Parathyroid adenoma (tissue), 2 donors: ENCODE measurements around the gene PFDN5.

Experiments
- H2AFZ ChIP-seq: fragments of 300-600 bp; sonication (generic); one replicate; pipeline ENCODE4 v1.7.0; 2017; ENCODE audit warnings: antibody characterized with exemption, mild to moderate bottlenecking
- H3K27ac ChIP-seq: fragments of 300-600 bp; sonication (generic); one replicate; pipeline ENCODE4 v1.7.0; 2017
- H3K27me3 ChIP-seq: fragments of 300-600 bp; sonication (generic); one replicate; pipeline ENCODE4 v1.7.0; 2017; ENCODE audit warnings: low read length; ENCODE audit not compliant: control insufficient read depth, insufficient read depth
- H3K36me3 ChIP-seq: fragments of 300-600 bp; sonication (generic); one replicate; pipeline ENCODE4 v1.7.0; 2017; ENCODE audit warnings: low read length; ENCODE audit not compliant: control insufficient read depth, insufficient read depth
- H3K4me1 ChIP-seq: fragments of 300-600 bp; sonication (generic); one replicate; pipeline ENCODE4 v1.7.0; 2017; ENCODE audit warnings: control low read depth
- H3K4me2 ChIP-seq: fragments of 300-600 bp; sonication (generic); one replicate; pipeline ENCODE4 v1.7.0; 2017; ENCODE audit warnings: low read length
- H3K4me3 ChIP-seq: fragments of 300-600 bp; sonication (generic); one replicate; pipeline ENCODE4 v1.7.0; 2017; ENCODE audit warnings: low read depth, low read length
- H3K79me2 ChIP-seq: fragments of 300-600 bp; sonication (generic); one replicate; pipeline ENCODE4 v1.7.0; 2017; ENCODE audit warnings: control low read depth
- H3K9ac ChIP-seq: fragments of 300-600 bp; sonication (generic); one replicate; pipeline ENCODE4 v1.7.0; 2017; ENCODE audit warnings: mild to moderate bottlenecking
- H3K9me3 ChIP-seq: fragments of 300-600 bp; sonication (generic); one replicate; pipeline ENCODE4 v1.7.0; 2017; ENCODE audit warnings: low read length; ENCODE audit not compliant: control insufficient read depth
- CTCF ChIP-seq: fragments of 300-600 bp; sonication (generic); IDR thresholded peaks from one replicate; pipeline ENCODE4 v1.7.0; 2017; ENCODE audit warnings: antibody characterized with exemption, mild to moderate bottlenecking
- donor health status: primary hyperparathyroidism.

The PFDN5 gene

GRCh38 chr12:53325511-53326061, 30.2 kb downstream of the PFDN5 start:
- H3K4me1 ChIP-seq = peaks cover 13% of the 10 kb centered on the region
- H3K4me3 ChIP-seq = peak overlapping the region; percentile 64
- no peak overlapping the region for H3K9ac ChIP-seq
- H3K4me2 ChIP-seq = peak overlapping the region; percentile 76
- H3K36me3 ChIP-seq = no peaks in the 10 kb centered on the region
- H3K9me3 ChIP-seq = no peaks in the 10 kb centered on the region
- H2AFZ ChIP-seq = peak overlapping the region; percentile 91
- no peaks in the 10 kb centered on the region for H3K79me2 ChIP-seq
- H3K27me3 ChIP-seq = no peaks in the 10 kb centered on the region
- no peak for TF ChIP-seq CTCF
- peak overlapping the region; percentile 73 for H3K27ac ChIP-seq

GRCh38 chr12:53326460-53327185, 31.3 kb downstream of the PFDN5 start:
- Histone ChIP-seq H3K27me3 (no peaks in the 10 kb centered on the region), H3K27ac (no peak overlapping the region), H3K9me3 (no peaks in the 10 kb centered on the region), H3K4me2 (no peak overlapping the region), H2AFZ (no peak overlapping the region), H3K4me3 (no peak overlapping the region), H3K4me1 (peaks cover 10% of the 10 kb centered on the region), H3K9ac (no peak overlapping the region), H3K79me2 (no peaks in the 10 kb centered on the region), H3K36me3 (no peaks in the 10 kb centered on the region)
- TF ChIP-seq CTCF = no peak

- Histone ChIP-seq H3K4me3 (no peak overlapping the region), H3K4me1 (peaks cover 6% of the 10 kb centered on the region), H3K79me2 (no peaks in the 10 kb centered on the region), H3K27ac (no peak overlapping the region), H2AFZ (no peak overlapping the region), H3K27me3 (no peaks in the 10 kb centered on the region), H3K4me2 (no peak overlapping the region), H3K9ac (no peak overlapping the region), H3K9me3 (no peaks in the 10 kb centered on the region), H3K36me3 (no peaks in the 10 kb centered on the region)
- TF ChIP-seq CTCF = peak; percentile 42
Measured at GRCh38 chr12:53327435-53328042, 32.2 kb downstream of the PFDN5 start.

GRCh38 chr12:53328043-53328435, 32.7 kb downstream of the PFDN5 start:
- Histone ChIP-seq H3K27me3 (no peaks in the 10 kb centered on the region), H3K9ac (no peak overlapping the region), H3K79me2 (no peaks in the 10 kb centered on the region), H3K36me3 (no peaks in the 10 kb centered on the region), H2AFZ (no peak overlapping the region), H3K4me2 (no peak overlapping the region), H3K9me3 (no peaks in the 10 kb centered on the region), H3K4me1 (peaks cover 6% of the 10 kb centered on the region), H3K27ac (no peak overlapping the region), H3K4me3 (no peak overlapping the region)
- no peak for TF ChIP-seq CTCF
